ENCODE data around the gene LCA5.

The LCA5 gene

GRCh38 chr6:79468116-79468515 is 69.1 kb downstream of the LCA5 start:
- TF ChIP-seq CTCF (IDR thresholded peaks at IDR 0.05; ENCODE audit: low read depth, low read length): no peak
- Histone ChIP-seq H3K4me1 (peaks cover 7% of the 10 kb centered on the region; the same call in 1 of the 2 replicates), H3K9me3 (no peaks in the 10 kb centered on the region), H3K4me3 (ENCODE audit: low read depth, low read length) (no peak overlapping the region), H3K36me3 (no peaks in the 10 kb centered on the region), H3K27me3 (no peaks in the 10 kb centered on the region)
- DNase-seq: no peak

DNA sequence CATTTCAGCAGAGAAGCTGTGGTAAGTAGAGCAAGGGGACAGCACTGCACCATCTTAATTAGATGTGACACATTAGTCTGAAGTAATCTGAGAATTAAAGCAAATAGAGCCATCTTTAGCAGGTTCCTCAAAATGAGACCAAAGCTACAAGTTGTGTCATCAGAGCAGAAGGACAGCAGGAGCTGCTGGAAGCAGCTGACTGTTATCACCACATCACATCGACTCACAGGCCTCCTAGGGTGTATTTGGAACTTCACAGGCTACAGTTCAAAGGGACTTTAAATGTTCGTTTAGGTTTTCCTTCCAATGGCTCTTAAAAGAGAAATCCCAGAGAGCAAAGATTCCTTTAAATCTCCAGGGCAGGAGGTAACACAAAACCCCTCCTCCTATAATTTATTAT is 69.5 kb downstream of the LCA5 start:
- TF ChIP-seq CTCF (IDR thresholded peaks at IDR 0.05; ENCODE audit: low read depth, low read length): peak; percentile 12; the same call in 1 of the 2 replicates
- no peaks in the 10 kb centered on the region for H3K27me3 ChIP-seq
- H3K4me1 ChIP-seq: peaks cover 7% of the 10 kb centered on the region; the same call in 1 of the 2 replicates
- DNase-seq: peak; percentile 18
- H3K4me3 ChIP-seq (ENCODE audit: low read depth, low read length): no peak overlapping the region
- H3K9me3 ChIP-seq: no peaks in the 10 kb centered on the region
- H3K36me3 ChIP-seq: no peaks in the 10 kb centered on the region

DNA sequence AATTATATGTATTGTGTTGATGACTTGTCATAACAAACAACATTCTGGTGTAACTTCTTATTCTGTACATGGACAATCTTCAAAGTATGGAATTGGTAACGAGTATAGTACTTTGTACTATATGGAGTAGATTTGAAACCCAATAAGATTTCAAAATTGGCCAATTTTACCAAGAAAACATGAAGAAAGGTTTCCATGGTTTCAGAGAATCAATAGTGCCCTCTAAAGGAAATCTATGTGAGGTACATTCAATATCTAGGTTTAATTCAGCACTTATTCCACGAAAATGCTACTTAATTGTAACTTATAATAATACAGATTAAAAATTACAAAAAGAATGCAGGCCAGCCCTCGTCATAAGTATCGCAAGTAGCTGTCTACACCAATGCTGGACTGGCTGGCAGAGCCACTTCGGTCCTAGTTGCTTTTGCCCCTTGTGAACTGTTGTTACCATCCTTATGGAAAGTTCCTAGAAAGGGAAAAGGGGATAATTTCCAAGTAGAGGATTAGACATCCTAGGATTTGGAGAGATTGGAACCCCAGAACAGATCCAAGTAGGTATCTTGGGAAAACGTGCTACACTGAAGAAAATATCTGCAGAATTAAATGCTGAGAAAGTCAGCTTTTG is 70.9 kb downstream of the LCA5 start:
- Histone ChIP-seq H3K4me3 (ENCODE audit: low read depth, low read length) (peak overlapping the region; percentile 47), H3K4me1 (peaks cover 7% of the 10 kb centered on the region; the same call in 1 of the 2 replicates), H3K27me3 (no peaks in the 10 kb centered on the region), H3K36me3 (no peaks in the 10 kb centered on the region), H3K9me3 (no peaks in the 10 kb centered on the region)
- TF ChIP-seq CTCF (IDR thresholded peaks at IDR 0.05; ENCODE audit: low read depth, low read length): peak; percentile 56
- DNase-seq: no peak

DNA sequence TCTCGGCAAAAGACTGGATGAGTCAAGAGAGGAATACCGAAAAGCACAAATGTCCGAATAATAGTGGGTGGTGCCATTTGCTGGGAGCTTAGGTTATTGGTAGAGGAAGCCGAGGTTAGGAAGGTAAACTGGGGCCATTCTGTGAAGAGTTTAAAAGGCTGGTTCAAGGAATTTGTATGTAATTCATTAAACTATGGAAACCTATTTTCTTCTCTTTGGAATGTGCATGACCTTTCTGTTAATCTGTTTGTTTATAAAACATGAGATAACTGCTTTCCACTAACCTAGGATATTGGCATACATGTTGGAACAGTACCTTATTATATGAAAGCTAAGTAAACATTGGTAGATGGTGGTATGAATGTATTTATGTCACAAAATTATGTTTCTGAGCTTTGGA is 71.8 kb downstream of the LCA5 start:
- H3K27me3 ChIP-seq: no peaks in the 10 kb centered on the region
- DNase-seq: no peak
- TF ChIP-seq CTCF (IDR thresholded peaks at IDR 0.05; ENCODE audit: low read depth, low read length): no peak
- no peaks in the 10 kb centered on the region for H3K9me3 ChIP-seq
- no peaks in the 10 kb centered on the region for H3K36me3 ChIP-seq
- no peak overlapping the region for H3K4me3 ChIP-seq (ENCODE audit: low read depth, low read length)
- peaks cover 7% of the 10 kb centered on the region; the same call in 1 of the 2 replicates for H3K4me1 ChIP-seq

DNA sequence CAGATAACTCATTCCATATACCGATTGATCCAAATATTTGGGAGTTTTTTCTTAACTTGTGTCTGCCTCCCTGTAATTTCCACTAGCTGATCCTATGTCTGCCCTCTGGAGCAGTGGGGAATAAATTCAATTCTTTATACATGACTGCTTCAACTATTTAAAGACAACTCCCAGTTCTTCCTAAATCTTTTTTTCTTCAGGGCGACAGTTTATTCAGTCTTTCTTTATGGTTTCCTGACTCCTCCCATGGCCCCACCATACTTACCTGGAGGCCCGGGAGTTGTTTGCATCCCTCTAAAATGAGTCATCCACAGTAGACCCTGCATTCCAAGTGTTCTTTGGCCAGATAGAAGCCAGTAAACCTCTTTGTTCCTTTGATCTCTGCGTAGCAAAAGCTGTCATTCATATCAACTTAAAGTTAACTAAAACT is 73.6 kb downstream of the LCA5 start:
- H3K36me3 ChIP-seq: no peaks in the 10 kb centered on the region
- H3K4me1 ChIP-seq: peaks cover 7% of the 10 kb centered on the region; the same call in 1 of the 2 replicates
- no peaks in the 10 kb centered on the region for H3K9me3 ChIP-seq
- DNase-seq: no peak
- TF ChIP-seq CTCF (IDR thresholded peaks at IDR 0.05; ENCODE audit: low read depth, low read length): no peak
- no peaks in the 10 kb centered on the region for H3K27me3 ChIP-seq
- no peak overlapping the region for H3K4me3 ChIP-seq (ENCODE audit: low read depth, low read length)

- no peak for TF ChIP-seq CTCF (IDR thresholded peaks at IDR 0.05; ENCODE audit: low read depth, low read length)
- Histone ChIP-seq H3K36me3 (no peaks in the 10 kb centered on the region), H3K9me3 (no peaks in the 10 kb centered on the region), H3K4me1 (no peaks in the 10 kb centered on the region), H3K4me3 (ENCODE audit: low read depth, low read length) (no peak overlapping the region), H3K27me3 (no peaks in the 10 kb centered on the region)
- no peak for DNase-seq
These were observed 76.0 kb downstream of the LCA5 start for GRCh38 chr6:79461205-79461604.
